IPS DF 6.9 (cell line): ENCODE results near the gene CPNE5.

Source experiments
- DNase-seq: peaks from one replicate; pipeline ENCODE4 v3.0.0-alpha.2; 2013; ENCODE audit warnings: low read depth, low spot score
- H3K27ac ChIP-seq: one replicate; pipeline ENCODE4 v1.5.1; 2013; ENCODE audit warnings: low read length, control low read depth
- H3K27me3 ChIP-seq: 2 replicates; pipeline ENCODE4 v1.6.1; 2013; ENCODE audit warnings: mild to moderate bottlenecking, low read length; ENCODE audit not compliant: control insufficient read depth, insufficient read depth
- H3K36me3 ChIP-seq: 2 replicates; pipeline ENCODE4 v1.6.1; 2013; ENCODE audit warnings: low read length; ENCODE audit not compliant: control insufficient read depth, insufficient read depth
- H3K4me1 ChIP-seq: 2 replicates; pipeline ENCODE4 v1.6.1; 2013; ENCODE audit warnings: low read length; ENCODE audit not compliant: control insufficient read depth, insufficient read depth
- H3K4me3 ChIP-seq: 2 replicates; pipeline ENCODE4 v1.5.1; 2013; ENCODE audit warnings: mild to moderate bottlenecking, low read length
- H3K9me3 ChIP-seq: 2 replicates; pipeline ENCODE4 v1.6.1; 2013; ENCODE audit warnings: low read length, inconsistent platforms; ENCODE audit not compliant: control insufficient read depth, insufficient read depth
- WGBS: extraction: QIAGEN DNeasy Blood & Tissue Kit; methylation state at CpG from one replicate; pipeline ENCODE4 v1.1.7; 2013; ENCODE audit warnings: mixed read lengths, missing lambda C conversion rate; ENCODE audit not compliant: insufficient read length, insufficient coverage; 5-methylcytosine and 5-hydroxymethylcytosine counted together

CPNE5 gene

GRCh38 chr6:36803908-36804307, 35.3 kb downstream of the CPNE5 start:
- no peak overlapping the region for H3K27ac ChIP-seq
- no peak for DNase-seq
- no peaks in the 10 kb centered on the region for H3K9me3 ChIP-seq
- no peaks in the 10 kb centered on the region; the same call in 1 of the 2 replicates for H3K4me1 ChIP-seq
- WGBS = no CpG with 5 or more reads among the region's 1 CpG
- no peak overlapping the region for H3K4me3 ChIP-seq
- no peaks in the 10 kb centered on the region for H3K27me3 ChIP-seq
- no peaks in the 10 kb centered on the region for H3K36me3 ChIP-seq

DNA sequence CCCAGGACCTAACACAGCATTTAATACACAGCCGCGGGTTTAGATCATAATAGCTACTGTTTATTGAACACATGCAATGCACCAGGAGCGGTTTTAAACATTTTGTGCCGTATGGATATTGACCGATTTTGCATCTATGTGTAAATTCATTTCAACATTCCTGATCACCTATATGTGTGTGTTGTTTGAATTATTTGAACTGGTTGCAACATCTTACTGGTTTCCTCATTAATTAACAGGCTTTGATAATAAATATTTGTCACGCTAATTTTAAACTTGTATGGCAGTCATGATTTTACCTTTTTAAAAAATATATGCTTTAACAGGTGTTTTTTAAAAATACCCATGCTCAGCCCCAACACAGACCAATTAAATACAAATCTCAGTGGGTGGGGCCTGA, 35.8 kb downstream of the CPNE5 start:
- H3K9me3 ChIP-seq = no peaks in the 10 kb centered on the region
- no peaks in the 10 kb centered on the region for H3K27me3 ChIP-seq
- H3K4me1 ChIP-seq = no peaks in the 10 kb centered on the region; the same call in 1 of the 2 replicates
- no CpG with 5 or more reads among the region's 6 CpGs for WGBS
- DNase-seq = no peak
- no peaks in the 10 kb centered on the region for H3K36me3 ChIP-seq
- H3K4me3 ChIP-seq = no peak overlapping the region
- no peak overlapping the region for H3K27ac ChIP-seq

- DNase-seq = no peak
- Histone ChIP-seq H3K9me3 (no peaks in the 10 kb centered on the region), H3K4me3 (no peak overlapping the region), H3K27me3 (no peaks in the 10 kb centered on the region), H3K27ac (no peak overlapping the region), H3K36me3 (no peaks in the 10 kb centered on the region), H3K4me1 (no peaks in the 10 kb centered on the region; the same call in 1 of the 2 replicates)
- WGBS = no CpG with 5 or more reads among the region's 10 CpGs
Observed at GRCh38 chr6:36800223-36801076, 38.8 kb downstream of the CPNE5 start.

DNA sequence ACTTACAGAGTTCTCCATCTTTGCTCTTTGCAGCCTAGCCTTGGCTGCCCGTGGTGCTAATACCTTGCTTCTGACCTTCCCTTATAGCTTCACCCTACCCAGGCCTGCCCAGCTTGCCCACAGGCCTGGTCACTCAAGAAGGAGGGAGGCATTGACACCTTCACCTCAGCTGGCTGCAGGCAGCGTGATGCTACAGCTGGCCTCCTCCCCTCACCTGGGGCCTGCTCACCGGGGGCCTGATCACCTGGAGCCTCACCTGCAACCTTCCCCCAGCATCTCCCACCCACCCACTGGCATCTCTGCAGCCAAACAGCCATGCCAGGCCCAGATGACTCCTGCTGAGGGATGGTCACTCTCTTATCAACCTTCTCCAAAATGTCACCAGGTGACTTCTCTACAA, 40.4 kb downstream of the CPNE5 start:
- no peak overlapping the region for H3K27ac ChIP-seq
- no CpG with 5 or more reads among the region's 3 CpGs for WGBS
- H3K27me3 ChIP-seq = no peaks in the 10 kb centered on the region
- no peak overlapping the region; the same call in 1 of the 2 replicates for H3K4me3 ChIP-seq
- no peak for DNase-seq
- no peaks in the 10 kb centered on the region for H3K36me3 ChIP-seq
- peaks cover 4% of the 10 kb centered on the region; the same call in 1 of the 2 replicates for H3K4me1 ChIP-seq
- no peaks in the 10 kb centered on the region for H3K9me3 ChIP-seq

GRCh38 chr6:36797653-36798052, 41.6 kb downstream of the CPNE5 start:
- no peaks in the 10 kb centered on the region for H3K36me3 ChIP-seq
- H3K27me3 ChIP-seq = no peaks in the 10 kb centered on the region
- no peaks in the 10 kb centered on the region for H3K9me3 ChIP-seq
- WGBS = no CpG with 5 or more reads among the region's 1 CpG
- DNase-seq = no peak
- no peak overlapping the region for H3K27ac ChIP-seq
- peaks cover 7% of the 10 kb centered on the region for H3K4me1 ChIP-seq
- no peak overlapping the region for H3K4me3 ChIP-seq

DNA sequence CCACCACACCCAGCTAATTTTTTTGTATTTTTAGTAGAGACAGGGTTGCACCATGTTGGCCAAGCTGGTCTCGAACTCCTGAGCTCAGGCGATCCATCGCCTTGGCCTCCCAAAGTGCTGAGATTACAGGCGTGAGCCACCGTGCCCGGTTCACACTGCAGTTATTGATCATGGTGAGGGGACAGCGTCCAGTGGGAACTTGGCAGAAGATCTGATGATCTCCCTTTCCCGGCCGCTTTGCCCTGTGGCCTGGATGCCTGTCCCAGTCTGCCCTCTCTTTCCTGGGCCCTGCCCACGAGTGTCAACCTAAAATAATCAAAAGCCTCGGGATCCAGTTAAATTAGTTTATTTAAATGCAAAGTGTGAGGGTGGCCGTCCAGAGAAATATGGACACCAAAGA, 42.2 kb downstream of the CPNE5 start:
- no CpG with 5 or more reads among the region's 12 CpGs for WGBS
- Histone ChIP-seq H3K36me3 (no peaks in the 10 kb centered on the region), H3K27me3 (no peaks in the 10 kb centered on the region), H3K4me1 (peaks cover 7% of the 10 kb centered on the region), H3K9me3 (no peaks in the 10 kb centered on the region), H3K27ac (no peak overlapping the region), H3K4me3 (no peak overlapping the region)
- no peak for DNase-seq

DNA sequence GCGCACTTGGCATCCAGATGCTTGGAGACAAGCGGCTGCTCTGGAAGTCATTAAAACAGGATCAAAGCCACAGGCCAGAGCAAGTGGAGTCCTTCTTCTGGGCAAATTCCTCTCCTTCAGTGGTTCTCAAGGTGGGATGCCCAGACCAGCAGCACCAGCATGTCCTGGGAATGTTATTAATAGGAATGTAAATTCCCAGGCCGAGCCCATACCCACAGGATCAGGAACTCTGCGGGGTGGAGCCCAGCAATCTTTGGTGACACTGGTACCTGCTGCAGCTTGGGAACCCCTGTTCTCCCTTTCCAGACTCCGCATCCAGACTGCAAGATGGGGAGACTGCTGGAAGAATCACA, 44.6 kb downstream of the CPNE5 start:
- no CpG with 5 or more reads among the region's 5 CpGs for WGBS
- no peaks in the 10 kb centered on the region for H3K27me3 ChIP-seq
- H3K27ac ChIP-seq = no peak overlapping the region
- no peak overlapping the region for H3K4me3 ChIP-seq
- H3K4me1 ChIP-seq = peaks cover 7% of the 10 kb centered on the region
- no peaks in the 10 kb centered on the region for H3K36me3 ChIP-seq
- DNase-seq = no peak
- no peaks in the 10 kb centered on the region for H3K9me3 ChIP-seq

DNA sequence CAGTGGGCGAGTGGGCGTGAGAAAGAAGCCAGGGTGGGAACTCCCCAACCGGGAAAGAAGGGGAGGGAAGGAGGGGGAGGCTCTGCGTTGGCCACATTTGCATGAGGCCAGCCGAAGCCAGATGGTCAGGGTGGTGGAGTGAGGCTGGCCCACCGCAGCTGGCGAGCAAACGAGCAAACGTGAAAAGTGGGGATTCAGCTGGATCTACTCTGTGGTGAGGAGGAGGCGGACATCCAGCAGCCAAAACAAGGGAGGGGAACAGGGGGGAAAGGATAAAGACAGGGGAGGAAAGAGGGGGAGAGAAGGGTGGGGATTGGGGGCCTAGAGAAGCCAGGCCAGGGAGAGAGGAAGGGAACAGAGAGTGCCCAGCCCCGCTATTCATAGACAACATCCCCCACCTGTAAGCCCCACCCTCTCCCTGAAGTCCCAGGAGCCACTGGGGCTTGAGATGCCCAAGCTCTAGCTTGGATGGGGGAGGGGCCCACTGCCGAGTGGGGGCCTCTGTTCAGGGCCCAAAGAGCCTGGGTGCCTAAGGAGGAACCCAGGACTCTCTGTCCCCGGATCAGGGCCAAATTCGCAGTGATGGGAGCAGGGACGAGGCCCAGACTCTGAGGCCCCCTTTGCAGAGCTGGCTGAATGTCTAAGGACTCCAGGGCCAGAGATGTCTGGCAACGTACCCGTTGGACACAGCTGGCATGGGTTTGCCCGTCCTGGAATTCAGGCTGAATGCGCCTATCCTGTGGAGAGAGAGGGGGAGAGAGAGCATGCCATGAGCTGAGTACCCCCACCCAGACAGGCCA, 45.1 kb downstream of the CPNE5 start:
- Histone ChIP-seq H3K27ac (no peak overlapping the region), H3K4me3 (no peak overlapping the region), H3K9me3 (no peaks in the 10 kb centered on the region), H3K36me3 (no peaks in the 10 kb centered on the region), H3K27me3 (no peaks in the 10 kb centered on the region), H3K4me1 (peaks cover 10% of the 10 kb centered on the region)
- DNase-seq = no peak
- WGBS = no CpG with 5 or more reads among the region's 19 CpGs

DNA sequence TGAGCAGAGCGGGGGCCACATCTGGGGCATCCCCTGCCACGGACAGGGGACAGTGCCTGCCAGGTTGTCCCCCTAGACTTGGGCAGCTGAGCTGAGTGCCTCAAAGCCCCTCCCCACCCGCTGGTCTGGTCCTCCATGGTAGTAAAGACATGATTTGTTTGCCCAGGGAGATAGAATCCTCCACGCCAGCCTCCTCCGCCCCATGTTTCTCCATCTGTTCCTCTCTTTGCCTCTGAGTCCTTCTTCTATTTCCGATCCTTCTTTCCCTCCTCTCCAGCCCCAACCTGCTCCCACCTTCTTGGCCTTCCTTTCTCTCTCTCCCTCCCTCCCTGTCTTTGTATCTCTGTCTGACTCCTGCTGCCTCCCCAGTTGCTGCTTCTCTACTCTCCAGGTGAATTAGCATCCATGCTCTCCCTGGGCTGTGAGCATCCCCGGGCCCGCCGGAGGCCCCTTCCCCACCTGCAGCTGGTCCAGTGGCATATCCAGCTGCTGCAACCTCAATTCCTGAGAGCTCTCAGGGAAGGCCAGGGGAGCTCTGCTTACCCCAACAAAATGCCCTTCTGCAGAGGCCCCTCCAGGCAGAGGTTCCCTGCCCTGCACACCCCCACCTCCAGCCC, 45.8 kb downstream of the CPNE5 start:
- Histone ChIP-seq H3K4me1 (peaks cover 10% of the 10 kb centered on the region), H3K27ac (no peak overlapping the region), H3K36me3 (no peaks in the 10 kb centered on the region), H3K4me3 (no peak overlapping the region), H3K9me3 (no peaks in the 10 kb centered on the region), H3K27me3 (no peaks in the 10 kb centered on the region)
- no peak for DNase-seq
- no CpG with 5 or more reads among the region's 9 CpGs for WGBS

DNA sequence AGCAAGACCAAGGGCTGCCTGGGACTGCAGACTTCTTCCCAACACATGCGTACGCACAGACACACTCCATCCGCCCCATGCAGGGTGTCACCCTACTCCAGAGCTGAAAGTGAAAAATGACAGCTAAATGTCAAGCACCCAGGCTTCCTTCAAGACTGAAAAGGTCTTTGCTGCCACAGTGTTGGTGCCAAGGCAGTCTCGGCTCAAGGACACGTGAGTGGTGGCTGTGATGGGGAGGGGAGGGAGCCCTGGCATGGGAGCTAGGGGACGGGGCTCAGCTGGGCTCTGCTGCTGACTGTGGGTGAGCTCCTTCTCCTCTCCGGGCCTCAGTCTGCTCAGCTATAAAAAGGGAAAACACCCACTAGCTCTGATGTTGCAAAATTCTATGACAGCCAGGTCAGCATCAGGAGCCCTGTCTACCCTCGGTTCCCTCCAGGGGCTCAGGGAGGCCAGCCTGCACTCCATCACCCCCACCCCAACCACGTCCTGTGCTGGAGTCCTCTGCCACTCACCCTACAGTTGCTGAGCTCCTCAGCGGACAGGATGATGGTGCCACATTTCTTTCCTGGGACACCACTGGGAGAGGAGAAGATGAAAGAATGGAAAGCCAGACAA, 47.6 kb downstream of the CPNE5 start:
- H3K9me3 ChIP-seq = no peaks in the 10 kb centered on the region
- no peak for DNase-seq
- WGBS = no CpG with 5 or more reads among the region's 10 CpGs
- no peak overlapping the region for H3K27ac ChIP-seq
- H3K27me3 ChIP-seq = no peaks in the 10 kb centered on the region
- H3K36me3 ChIP-seq = no peaks in the 10 kb centered on the region
- peaks cover 10% of the 10 kb centered on the region for H3K4me1 ChIP-seq
- H3K4me3 ChIP-seq = no peak overlapping the region
